Measurements from ENCODE around the gene HGD. TPM values are rescaled to one million over a fixed set of nuclear protein-coding genes. Genes with fewer than 3 reads are reported as not detected.

The HGD gene
- total RNA-seq, 1 experiment from 2014 or later, result 0.33 TPM

DNA sequence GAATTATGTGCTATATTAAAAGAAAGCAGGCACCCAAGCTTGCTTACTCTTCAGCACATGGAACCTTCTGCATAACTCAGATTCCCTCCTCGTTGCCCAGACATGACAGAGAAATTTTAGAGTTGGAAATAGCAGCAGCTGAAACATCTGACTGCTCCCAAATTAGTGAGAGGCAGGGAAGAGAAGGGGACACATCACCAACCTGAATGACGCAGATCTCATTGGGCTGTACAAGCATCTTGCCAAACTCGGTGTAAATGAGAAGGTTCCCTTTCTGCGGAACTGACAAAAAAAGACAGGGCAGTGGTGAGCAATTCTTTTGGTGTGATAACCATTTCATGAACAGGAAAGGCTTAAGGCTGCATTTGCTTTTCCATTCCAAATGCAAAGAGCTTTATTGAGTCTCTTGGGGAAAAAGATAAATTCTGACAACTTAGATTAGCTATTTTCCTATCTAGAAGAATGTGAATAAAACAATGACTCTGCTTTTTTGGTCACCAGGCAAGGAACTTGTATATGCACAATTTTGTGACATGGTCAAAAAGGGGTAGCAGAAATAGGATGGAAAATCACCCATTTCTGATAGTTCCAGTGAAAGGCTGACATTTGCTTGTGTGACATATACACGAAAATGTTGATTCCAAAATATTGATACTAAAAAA is 35.1 kb downstream of the HGD start:
- Histone ChIP-seq H3K14ac (ENCODE audit: insufficient read depth, low read length) (no peak overlapping the region), H3K23ac (ENCODE audit: insufficient read length, low read depth, low read length) (no peak overlapping the region), H3K4me1 (ENCODE audit: insufficient read depth, low read length) (no peaks in the 10 kb centered on the region), H4K8ac (replicated peaks; ENCODE audit: insufficient read length, low read depth, low read length) (no peak overlapping the region), H3K27ac (ENCODE audit: insufficient read length, low read depth, low read length) (no peak overlapping the region), H3K79me2 (ENCODE audit: insufficient read depth, low read length) (no peaks in the 10 kb centered on the region), H2BK120ac (ENCODE audit: low read depth, low read length, poor library complexity, severe bottlenecking) (no peak overlapping the region), H3K23me2 (ENCODE audit: insufficient read length, low read depth, low read length, poor library complexity, severe bottlenecking) (no peaks in the 10 kb centered on the region), H2BK15ac (ENCODE audit: low read depth, low read length) (no peak overlapping the region), H2BK12ac (ENCODE audit: insufficient read length, low read depth, low read length) (no peak overlapping the region), H2BK20ac (ENCODE audit: low read depth, low read length, poor library complexity, severe bottlenecking) (no peak overlapping the region), H3K4ac (ENCODE audit: low read depth, low read length) (no peak overlapping the region), H3K9me3 (ENCODE audit: control insufficient read depth, low read depth, low read length) (no peaks in the 10 kb centered on the region), H3K56ac (ENCODE audit: insufficient read length, low read depth, low read length) (no peak overlapping the region), H3K27me3 (ENCODE audit: insufficient read depth, low read length) (no peaks in the 10 kb centered on the region), H4K91ac (ENCODE audit: insufficient read length, low read depth, low read length) (no peak overlapping the region), H4K20me1 (ENCODE audit: control insufficient read depth, insufficient read depth, insufficient read length) (no peaks in the 10 kb centered on the region), H3K9ac (ENCODE audit: extremely low read depth, insufficient read length, low read length) (no peak overlapping the region), H3T11ph (ENCODE audit: low read length) (no peak overlapping the region), H2AK5ac (ENCODE audit: insufficient read length, low read length) (no peak overlapping the region), H3K4me2 (ENCODE audit: insufficient read depth, insufficient read length, low read length) (no peak overlapping the region), H3K79me1 (ENCODE audit: insufficient read depth, low read depth, low read length, poor library complexity, severe bottlenecking) (no peaks in the 10 kb centered on the region), H3K18ac (ENCODE audit: insufficient read length, low read depth, low read length) (no peak overlapping the region), H4K5ac (ENCODE audit: insufficient read length, low read depth, low read length) (no peak overlapping the region), H2AFZ (ENCODE audit: low read length) (no peak overlapping the region), H2BK5ac (ENCODE audit: insufficient read length, low read length) (no peak overlapping the region)
- H3K9me3 Mint-ChIP-seq, result no peaks in the 10 kb centered on the region; a peak in 1 of 5 replicates
- no CpG with 5 or more reads among the region's 5 CpGs for WGBS (ENCODE audit: extremely low coverage, insufficient read length, low lambda C conversion rate)
- DNase-seq, result no peak
- TF ChIP-seq, protein P1, sequence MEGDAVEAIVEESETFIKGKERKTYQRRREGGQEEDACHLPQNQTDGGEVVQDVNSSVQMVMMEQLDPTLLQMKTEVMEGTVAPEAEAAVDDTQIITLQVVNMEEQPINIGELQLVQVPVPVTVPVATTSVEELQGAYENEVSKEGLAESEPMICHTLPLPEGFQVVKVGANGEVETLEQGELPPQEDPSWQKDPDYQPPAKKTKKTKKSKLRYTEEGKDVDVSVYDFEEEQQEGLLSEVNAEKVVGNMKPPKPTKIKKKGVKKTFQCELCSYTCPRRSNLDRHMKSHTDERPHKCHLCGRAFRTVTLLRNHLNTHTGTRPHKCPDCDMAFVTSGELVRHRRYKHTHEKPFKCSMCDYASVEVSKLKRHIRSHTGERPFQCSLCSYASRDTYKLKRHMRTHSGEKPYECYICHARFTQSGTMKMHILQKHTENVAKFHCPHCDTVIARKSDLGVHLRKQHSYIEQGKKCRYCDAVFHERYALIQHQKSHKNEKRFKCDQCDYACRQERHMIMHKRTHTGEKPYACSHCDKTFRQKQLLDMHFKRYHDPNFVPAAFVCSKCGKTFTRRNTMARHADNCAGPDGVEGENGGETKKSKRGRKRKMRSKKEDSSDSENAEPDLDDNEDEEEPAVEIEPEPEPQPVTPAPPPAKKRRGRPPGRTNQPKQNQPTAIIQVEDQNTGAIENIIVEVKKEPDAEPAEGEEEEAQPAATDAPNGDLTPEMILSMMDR (conservative IDR thresholded peaks at IDR 0.05), result no peak
- H3K36me3 Mint-ChIP-seq (ENCODE audit: insufficient read depth in 1 of 3, low read depth in 3 of 3), result no peaks in the 10 kb centered on the region
- H3K4me3 Mint-ChIP-seq, result no peak overlapping the region
- H3K27me3 Mint-ChIP-seq (ENCODE audit: low read depth), result no peaks in the 10 kb centered on the region
- H3K27ac Mint-ChIP-seq, result no peak overlapping the region
- H3K4me1 Mint-ChIP-seq, result peaks cover 9% of the 10 kb centered on the region in 2 experiments
